Testis (tissue), 2 donors: ENCODE results near the gene RNF212.

Source experiments
- CTCF ChIP-seq, 3 experiments: fragments of 450-650 bp in 2 of 3; fragments of 200-600 bp in 1 of 3; sonication (generic) in 1 of 3; IDR thresholded peaks; one replicate each; pipeline ENCODE4 v1.5.1; 2016 to 2019; ENCODE audit warnings: antibody characterized with exemption in 3 of 3, mild to moderate bottlenecking in 2 of 3, moderate library complexity in 1 of 3
- POLR2A ChIP-seq: fragments of 450-650 bp; IDR thresholded peaks from one replicate; pipeline ENCODE4 v1.6.1; 2017; ENCODE audit warnings: antibody characterized with exemption, mild to moderate bottlenecking, moderate library complexity

- TF ChIP-seq CTCF (IDR thresholded peaks at IDR 0.05) (no peak), POLR2A (no peak)
These were observed 26.5 kb upstream of the RNF212 start for GRCh38 chr4:1139860-1140259.
